ENCODE results near the gene ARL16. TPM values are rescaled to one million over a fixed set of nuclear protein-coding genes. Genes with fewer than 3 reads are reported as not detected.
"Not testable (repeated sequence)": the region's sequence is repeated elsewhere in the genome, so short reads cannot be mapped to it uniquely, and the experiment has no call there.

Gene ARL16
- total RNA-seq, 1 donor from 2014 or later: 34.0 TPM

DNA sequence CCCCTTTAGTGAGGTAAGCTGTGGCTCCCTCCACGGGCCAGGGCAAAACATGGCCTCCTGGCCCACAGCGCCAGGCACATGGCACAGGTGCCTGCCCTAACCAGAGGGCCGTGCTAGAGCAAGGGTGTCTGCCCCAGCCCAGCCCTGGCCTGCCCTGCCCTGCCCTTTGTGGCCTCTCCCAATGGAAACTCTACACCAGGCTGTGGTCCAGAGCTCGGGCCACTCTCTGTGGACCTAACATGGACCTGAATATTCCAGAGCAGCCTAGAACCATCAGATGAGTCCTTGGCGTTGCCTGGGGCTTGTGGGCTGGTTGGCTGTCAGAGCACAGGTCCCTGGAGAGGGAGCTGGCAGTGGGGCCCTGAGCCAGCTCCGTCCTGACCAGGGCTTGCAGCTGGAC is 11.6 kb upstream of the ARL16 start:
- DNase-seq: no peak

DNA sequence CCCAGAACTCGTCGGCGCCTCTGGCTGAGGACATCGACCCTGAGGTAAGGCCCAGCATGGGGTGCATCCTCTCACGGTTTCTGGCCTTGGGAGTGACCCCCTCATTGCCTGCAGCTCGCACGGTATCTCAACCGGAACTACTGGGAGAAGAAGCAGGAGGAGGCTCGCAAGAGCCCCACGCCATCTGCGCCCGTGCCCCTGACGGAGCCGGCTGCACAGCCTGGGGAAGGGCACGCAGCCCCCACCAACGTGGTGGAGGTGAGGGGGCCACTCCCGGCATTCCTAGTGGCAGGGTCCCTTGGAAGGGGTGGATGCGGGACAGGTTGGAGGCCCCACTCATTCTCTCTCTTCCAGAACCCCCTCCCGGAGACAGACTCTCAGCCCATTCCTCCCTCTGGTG is 11.2 kb upstream of the ARL16 start:
- no peak for DNase-seq

- DNase-seq: no peak
These were observed 10.1 kb upstream of the ARL16 start for GRCh38 chr17:81693509-81694210.

GRCh38 chr17:81691608-81692007 is 8.0 kb upstream of the ARL16 start:
- DNase-seq: no peak

GRCh38 chr17:81691196-81691595 is 7.6 kb upstream of the ARL16 start:
- DNase-seq: no peak

DNA sequence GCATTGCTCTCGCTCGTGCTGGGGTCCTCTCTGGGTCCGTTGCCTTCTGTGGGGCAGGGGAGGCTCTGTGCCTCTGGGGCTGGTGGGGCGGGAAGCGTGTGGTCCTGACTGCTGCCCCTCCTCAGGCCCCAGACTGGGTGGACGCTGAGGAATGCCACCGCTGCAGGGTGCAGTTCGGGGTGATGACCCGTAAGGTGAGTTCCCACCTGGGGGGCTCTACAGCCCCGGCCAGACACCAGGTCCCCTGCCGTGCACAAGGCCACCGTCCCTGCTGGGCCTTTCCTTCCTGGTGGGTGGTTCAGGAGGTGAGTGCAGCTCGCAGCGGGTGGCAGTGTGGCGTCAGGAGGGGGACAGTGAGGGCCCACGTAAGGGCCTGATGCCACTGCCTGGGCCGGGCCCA is 7.0 kb upstream of the ARL16 start:
- DNase-seq: no peak

GRCh38 chr17:81690066-81690465 is 6.5 kb upstream of the ARL16 start:
- no peak for DNase-seq

DNA sequence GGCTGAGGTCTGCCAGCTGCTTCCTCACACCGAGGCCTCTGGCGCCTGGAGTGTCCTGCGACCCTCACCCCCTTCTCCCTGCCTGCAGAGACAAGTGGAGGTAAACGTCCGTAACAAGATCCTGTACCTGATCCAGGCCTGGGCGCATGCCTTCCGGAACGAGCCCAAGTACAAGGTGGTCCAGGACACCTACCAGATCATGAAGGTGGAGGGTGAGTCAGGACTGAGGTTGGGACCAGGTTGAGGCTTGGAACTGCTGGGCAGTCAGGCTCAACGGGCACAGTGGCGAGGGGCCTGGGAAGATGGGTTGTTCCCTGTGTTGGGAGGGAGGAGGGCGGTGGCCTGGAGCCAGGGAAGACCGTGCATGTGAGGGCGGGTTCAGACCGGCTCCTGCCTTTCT is 5.0 kb upstream of the ARL16 start:
- DNase-seq: no peak

DNA sequence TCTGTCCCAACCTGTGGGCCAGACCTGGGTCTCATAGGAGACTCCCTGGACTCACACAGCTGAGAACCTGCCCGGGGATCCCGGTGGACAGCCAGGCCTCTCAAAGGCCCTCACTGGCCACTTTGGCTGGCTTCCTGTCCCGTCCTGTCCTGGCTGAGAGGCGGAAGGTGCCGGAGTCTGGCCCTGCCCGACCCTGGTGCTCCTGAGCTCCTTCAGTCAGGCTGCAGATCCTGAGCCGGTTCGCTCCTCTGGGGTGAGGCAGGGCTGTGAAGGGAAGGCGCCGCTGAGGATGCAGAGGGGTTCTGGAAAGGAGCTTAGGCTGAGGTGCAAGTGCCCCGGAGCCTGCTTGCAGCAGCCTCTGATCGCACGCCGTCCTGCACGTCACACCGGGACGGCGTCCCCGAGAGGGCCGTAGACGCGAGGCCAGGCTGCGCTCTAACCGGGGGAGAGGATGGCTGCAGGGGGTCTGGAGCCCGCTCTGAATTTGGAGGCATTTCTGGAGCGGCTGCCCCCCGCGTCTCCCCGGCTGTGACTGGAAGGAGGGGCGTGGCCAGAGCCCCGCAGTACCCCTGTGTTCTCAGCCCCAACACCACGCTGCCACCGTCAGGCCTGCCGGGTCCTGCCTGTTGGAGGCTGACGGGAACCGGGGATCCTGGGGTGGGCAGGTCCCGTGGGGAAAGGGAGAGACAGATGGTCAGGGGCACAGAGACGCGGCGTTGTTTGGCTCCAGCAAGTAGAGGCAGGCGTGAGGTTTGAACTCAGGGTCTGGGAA is 4.4 kb upstream of the ARL16 start:
- no peak for DNase-seq

- no peak for DNase-seq
These were observed 3.0 kb upstream of the ARL16 start for GRCh38 chr17:81686614-81687013.

- no peak for DNase-seq
These were observed 1.5 kb upstream of the ARL16 start for GRCh38 chr17:81685108-81685507.

DNA sequence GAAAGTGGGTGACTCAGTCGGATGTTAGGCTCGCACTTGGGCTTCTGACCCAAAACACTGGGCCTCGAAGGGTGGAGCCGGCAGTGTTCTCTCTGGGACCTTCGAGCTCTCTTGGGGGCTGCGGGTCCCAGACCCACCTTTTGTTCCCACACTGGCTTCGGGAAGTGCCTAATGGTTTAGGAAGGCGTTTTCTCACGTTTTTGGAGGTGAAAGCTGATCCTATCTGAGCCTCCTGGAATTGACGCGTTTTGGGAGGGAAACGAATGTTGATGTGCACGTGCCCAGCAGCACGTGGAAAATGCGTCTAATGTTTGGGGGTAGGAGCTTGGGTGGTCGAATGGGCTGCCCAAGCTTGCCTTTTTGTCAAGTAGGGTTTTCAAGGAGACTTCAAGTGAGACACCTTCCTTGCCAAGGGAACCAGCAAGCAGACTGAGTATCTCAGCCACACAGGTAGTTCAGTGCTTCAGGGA is 880 bp upstream of the ARL16 start:
- no peak for DNase-seq

DNA sequence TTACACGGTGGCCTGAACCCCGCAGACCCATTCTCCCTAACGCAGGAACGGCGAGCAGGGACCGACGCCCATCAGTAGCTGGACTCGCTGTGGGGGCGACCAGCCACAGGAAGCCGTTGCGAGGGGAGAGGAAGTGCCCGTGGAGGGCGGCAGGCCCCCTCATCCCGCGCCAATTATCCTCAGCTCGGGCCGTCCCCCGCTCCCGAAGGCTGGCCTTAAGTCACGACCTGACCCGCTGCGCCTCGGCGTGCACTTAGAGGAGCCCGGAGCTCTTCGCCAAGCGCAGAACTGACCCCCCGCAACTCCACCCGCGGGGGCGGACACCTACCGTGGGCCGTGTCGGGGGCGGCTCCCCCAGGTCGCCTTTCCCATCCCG is 401 bp downstream of the ARL16 start:
- no peak for DNase-seq

DNA sequence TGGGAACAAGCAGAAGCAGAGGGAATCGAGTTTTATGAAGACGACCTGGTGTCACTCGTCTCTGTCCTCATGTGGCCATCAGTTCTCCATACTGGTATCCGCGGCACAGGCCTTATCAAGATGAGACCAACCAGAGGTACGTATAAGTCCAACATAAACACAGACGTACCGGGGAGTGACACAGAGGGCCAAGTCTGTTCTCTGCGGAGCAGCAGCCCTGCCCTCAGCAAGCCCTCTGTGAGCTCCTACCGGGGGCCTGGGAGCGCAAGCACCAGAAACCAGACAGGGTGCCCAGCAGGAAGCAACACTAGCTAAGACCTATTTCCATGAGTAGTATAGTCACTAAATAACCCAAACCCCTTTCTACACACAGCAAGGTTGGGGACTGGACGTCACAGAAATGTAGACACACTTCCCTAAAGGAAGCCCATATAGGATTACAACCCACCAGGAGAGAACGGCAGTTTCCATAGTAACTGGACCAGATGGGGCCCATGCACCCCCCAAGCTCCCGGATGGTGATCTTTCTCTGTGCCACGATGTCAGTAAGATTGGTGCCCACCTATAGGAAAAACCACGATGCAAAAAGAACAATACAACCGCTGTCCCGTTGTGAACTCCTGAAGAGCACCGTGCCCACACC is 911 bp downstream of the ARL16 start:
- DNase-seq: no peak

GRCh38 chr17:81681672-81682071 is 1.9 kb downstream of the ARL16 start:
- DNase-seq: no peak

GRCh38 chr17:81680150-81680549 is 3.4 kb downstream of the ARL16 start:
- no peak for DNase-seq

GRCh38 chr17:81676906-81677305 is 6.7 kb downstream of the ARL16 start:
- DNase-seq: no peak

DNA sequence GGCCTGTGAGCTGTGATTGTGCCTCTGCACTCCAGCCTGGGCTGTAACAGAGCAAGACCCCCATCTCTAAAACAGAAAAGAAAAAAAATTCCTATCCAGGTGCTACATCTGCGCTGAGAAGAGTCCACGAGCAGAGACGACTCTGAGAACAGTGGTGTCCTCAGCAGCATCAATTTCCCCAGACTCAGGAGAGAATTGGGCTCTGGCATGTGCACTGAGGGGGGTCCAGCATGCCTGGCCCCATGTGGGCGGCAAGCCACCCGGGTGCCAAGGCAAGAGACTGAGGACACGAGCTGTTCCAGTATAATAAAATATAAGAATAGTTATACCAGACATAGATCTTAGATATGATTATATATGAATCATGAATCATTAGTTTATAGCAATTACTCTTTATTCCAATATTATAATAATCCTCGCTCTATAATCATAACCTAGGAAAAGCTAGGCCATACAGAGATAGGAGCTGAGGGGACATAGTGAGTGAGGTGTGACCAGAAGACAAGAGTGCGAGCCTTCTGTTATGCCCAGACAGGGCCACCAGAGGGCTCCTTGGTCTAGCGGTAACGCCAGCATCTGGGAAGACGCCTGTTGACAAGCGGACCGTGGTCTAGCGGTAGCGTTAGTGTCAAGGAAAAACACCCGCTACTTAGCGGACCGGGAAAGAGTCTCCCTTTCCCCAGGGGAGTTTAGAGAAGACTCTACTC is 7.9 kb downstream of the ARL16 start:
- not testable (repeated sequence) for DNase-seq

- no peak for DNase-seq
These were observed 9.9 kb downstream of the ARL16 start for GRCh38 chr17:81673561-81674258.

DNA sequence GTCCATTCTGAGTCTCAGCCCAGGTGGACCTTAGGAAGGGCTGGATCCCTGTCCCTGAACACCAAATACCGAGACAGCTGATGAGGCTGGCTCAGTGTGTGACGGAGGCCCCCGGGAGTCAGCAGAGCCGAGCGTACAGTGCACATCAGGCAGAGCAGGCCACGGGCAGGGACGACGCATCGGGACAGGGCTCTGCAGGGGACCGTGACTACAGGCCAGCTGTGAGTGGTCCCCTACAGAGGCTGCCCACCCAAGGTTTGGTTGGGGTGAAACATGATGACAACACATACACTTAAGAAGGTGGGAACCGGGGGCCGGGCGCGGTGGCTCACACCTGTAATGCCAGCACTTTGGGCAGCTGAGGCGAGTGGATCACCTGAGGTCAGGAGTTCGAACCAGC is 10.6 kb downstream of the ARL16 start:
- no peak for DNase-seq

DNA sequence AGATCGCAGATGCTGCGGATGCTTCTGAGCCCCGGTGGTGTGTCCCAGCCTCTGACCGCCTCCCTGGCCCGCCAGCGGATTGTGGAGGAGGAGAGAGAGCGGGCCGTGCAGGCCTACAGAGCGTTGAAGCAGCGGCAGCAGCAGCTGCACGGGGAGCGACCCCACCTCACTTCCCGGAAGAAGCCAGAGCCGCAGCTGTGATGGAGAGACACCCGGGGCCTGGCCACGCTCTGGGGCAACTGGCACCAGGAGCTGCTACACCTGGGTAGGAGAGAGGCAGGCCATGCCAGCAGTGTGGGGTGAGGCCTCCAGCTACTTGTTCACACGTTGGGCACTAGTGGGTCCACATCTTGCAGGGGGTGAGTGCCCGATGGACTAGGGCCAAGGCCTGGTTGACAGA is 11.1 kb downstream of the ARL16 start:
- no peak for DNase-seq

DNA sequence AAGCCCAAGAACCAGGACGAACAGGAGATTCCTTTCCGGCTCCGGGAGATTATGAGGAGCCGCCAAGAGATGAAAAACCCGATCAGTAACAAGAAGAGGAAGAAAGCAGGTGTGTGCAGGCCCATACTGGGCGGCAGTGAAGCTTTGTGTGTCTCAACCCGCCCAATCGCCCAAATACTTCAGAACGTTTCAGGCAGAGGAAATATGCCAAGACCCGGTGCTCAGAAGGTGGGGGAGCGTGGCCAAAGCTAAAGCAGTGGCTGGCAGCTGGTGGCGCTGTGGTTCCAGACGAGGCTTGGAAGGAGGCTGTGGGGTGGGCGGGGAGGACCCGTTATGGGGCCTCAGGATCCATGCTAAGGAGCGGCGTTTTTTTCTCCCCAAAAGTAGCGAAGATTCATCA is 15.8 kb downstream of the ARL16 start:
- no peak for DNase-seq

All from occipital lobe (tissue), 2 donors.